GM19035 (cell line): ENCODE data around the gene SSX4B.
"Not testable (repeated sequence)": the region's sequence is repeated elsewhere in the genome, so short reads cannot be mapped to it uniquely, and the experiment has no call there.

Experiments
- ATAC-seq: cut with Tn5 transposase; IDR thresholded peaks from one replicate; pipeline ENCODE4 v1.9.1; 2021; ENCODE audit not compliant: unreplicated experiment

SSX4B gene

DNA sequence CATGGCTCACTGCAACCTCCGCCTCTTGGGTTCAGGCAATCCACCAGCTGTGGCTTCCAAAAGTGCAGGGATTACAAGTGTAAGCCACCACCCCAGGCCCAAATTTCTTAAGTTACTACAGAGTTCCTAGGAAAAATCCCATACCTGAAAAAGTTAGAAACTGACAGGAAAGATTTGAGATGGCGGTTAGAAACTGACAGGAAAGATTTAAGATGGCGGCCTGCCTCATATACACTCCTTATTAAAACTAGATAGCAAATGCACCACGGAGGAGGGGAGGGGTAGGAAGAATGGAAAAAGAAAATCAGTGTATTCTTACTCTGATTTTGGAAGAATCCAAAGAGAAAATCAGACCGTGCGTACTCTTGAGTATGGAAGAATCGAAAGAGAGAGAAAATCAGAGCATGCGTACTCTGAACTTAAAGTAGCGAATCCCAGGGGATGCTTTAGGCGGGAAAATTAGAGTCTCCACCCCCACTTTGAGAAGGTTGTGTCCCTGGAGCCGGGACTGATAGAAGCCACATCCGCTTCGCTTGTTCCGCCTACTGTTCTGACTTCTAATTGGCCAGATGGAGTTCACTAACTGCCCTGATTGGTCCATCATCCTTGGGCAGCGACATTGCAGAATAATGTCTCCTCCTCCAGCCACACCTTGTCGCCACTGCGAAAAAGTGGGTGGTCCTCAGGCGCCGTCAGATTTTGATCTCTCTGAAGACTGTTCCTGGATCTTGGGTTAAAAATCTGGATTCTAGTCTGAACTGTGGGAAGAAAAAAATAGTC lies 55.3 kb downstream of the SSX4B start, which contains the start of gene SSX3:
SSX3 (minus strand) TSS at position 389 of the 780 bp plus-strand sequence. CDS start 1,454 bp downstream, outside the sequence.
- ATAC-seq, result not testable (repeated sequence)
